ENCODE data around the gene ZCCHC24.

DNA sequence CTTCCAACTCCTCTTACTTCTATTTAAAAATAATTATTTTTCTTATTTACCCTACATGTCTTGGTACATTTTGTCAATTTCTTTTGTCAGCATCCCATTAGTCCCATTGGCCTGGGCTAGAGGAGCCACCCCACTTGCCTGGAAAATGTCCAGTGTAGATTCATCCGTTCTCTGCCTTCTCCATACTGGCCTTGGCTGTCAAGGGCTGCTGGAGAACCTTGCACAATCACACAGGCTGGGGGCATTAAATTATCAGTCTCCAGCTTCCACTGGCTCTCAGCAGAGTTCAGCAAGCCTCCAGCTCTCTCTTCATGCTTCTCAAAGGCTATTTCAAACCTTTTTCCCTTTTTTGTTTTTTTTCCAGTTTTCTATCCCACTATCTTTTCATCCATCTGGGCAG is 13.8 kb upstream of the ZCCHC24 start:
- TF ChIP-seq, protein P1, sequence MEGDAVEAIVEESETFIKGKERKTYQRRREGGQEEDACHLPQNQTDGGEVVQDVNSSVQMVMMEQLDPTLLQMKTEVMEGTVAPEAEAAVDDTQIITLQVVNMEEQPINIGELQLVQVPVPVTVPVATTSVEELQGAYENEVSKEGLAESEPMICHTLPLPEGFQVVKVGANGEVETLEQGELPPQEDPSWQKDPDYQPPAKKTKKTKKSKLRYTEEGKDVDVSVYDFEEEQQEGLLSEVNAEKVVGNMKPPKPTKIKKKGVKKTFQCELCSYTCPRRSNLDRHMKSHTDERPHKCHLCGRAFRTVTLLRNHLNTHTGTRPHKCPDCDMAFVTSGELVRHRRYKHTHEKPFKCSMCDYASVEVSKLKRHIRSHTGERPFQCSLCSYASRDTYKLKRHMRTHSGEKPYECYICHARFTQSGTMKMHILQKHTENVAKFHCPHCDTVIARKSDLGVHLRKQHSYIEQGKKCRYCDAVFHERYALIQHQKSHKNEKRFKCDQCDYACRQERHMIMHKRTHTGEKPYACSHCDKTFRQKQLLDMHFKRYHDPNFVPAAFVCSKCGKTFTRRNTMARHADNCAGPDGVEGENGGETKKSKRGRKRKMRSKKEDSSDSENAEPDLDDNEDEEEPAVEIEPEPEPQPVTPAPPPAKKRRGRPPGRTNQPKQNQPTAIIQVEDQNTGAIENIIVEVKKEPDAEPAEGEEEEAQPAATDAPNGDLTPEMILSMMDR (IDR thresholded peaks at IDR 0.05; ENCODE audit: low read length), result no peak
- no peak for TF ChIP-seq EZH2 (IDR thresholded peaks at IDR 0.05; ENCODE audit: borderline replicate concordance, low read length)
